Fibroblast of skin of right biceps (primary cell): ENCODE results near the gene MAGI1.
A peak's percentile ranks its signal among the peaks of the same experiment; 100 is the strongest.
"Not testable (repeated sequence)": the region's sequence is repeated elsewhere in the genome, so short reads cannot be mapped to it uniquely, and the experiment has no call there.

ENCODE experiments used
- DNase-seq: peaks from one replicate; pipeline ENCODE4 v3.0.0-alpha.2; 2013

The MAGI1 gene

DNA sequence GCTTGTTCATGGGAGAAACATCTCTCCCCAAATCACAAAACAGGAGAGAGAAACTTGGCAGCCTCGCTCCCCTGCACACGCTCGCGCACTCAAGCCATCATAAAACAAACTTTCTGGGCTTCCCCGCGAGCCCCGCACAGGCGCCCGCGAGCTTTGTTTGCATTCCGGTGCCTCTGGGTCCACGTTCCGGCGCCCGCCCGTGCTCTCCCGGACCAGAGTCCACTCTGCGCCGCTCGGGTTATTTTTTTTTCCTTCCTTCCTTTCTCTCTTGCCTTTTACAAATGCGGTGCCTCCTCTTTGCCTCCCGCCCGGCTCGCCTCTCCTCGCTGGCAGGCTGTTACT is 363 bp downstream of the MAGI1 start:
- no peak for DNase-seq

DNA sequence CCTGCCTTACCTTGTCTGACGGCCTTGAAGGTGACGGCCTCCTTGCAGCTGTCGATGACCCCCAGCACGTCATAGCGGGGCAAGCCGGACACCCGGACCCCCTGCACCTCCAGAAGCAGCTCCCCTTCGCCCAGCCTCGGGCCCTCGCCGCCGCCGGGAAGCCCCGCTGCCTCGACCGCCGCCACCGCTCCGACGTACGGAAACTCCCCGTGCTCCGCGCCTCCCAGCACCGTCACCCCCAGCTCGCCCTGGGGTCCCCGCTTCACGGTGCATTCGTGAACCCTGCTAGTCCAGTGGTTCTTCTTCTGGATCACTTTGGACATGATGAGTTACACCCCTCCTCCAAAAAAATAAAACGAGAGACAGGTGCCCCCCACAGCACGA is 740 bp downstream of the MAGI1 start:
- DNase-seq, result no peak

- peak; percentile 75 for DNase-seq
Measured at GRCh38 chr3:66037330-66037985, 1.3 kb downstream of the MAGI1 start.

- peak; percentile 56 for DNase-seq
Measured at GRCh38 chr3:66036586-66037148, 2.1 kb downstream of the MAGI1 start.

GRCh38 chr3:66035763-66036477 is 2.8 kb downstream of the MAGI1 start:
- peak; percentile 51 for DNase-seq

GRCh38 chr3:66033241-66034138 is 5.2 kb downstream of the MAGI1 start:
- no peak for DNase-seq

GRCh38 chr3:66031102-66031698 is 7.5 kb downstream of the MAGI1 start:
- no peak for DNase-seq

DNA sequence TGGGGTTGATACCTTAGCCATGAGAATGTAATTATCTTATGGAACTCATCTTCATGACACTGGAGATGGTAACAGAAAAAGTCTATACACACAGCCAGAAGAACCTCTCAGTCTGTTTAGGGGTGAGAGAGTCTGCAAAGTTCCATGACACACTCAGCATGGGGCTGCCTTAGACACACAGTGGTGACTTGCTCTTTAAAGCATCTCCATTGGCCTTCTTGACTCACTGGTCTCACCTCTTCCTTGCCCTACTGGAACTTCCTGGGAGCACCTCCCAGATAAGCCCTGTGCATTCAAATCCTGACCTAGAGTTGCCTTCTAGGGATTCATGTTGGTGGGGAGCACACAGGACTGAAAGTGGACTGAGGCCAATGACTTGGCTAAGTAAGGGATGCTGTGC is 9.3 kb downstream of the MAGI1 start:
- DNase-seq, result peak; percentile 33

DNA sequence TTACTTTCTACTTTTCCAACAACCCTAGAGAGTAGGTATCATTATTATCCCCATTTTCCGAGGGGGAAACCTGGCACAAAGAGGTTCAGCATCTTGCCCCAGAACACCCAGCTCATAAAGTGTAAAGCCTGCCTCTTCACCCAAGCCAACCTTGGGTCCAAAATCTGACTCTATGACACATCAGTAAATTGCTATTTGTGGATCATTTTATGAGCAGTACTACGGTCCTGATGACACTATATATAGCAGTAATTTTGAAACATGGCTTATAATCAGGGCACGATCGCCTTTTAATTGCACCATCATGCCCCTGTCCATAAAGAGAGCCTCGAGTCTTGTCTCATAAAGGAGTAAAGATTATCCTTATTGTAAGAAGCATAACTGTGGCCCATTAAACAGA is 9.7 kb downstream of the MAGI1 start:
- DNase-seq, result no peak

- no peak for DNase-seq
Measured at GRCh38 chr3:66028457-66028856, 10.3 kb downstream of the MAGI1 start.

GRCh38 chr3:66027099-66027498 is 11.6 kb downstream of the MAGI1 start:
- DNase-seq, result not testable (repeated sequence)

GRCh38 chr3:66023738-66024385 is 14.9 kb downstream of the MAGI1 start:
- peak; percentile 18 for DNase-seq

- DNase-seq, result no peak
Measured at GRCh38 chr3:66023229-66023628, 15.5 kb downstream of the MAGI1 start.

GRCh38 chr3:66021731-66022131 is 17.0 kb downstream of the MAGI1 start:
- DNase-seq, result no peak

DNA sequence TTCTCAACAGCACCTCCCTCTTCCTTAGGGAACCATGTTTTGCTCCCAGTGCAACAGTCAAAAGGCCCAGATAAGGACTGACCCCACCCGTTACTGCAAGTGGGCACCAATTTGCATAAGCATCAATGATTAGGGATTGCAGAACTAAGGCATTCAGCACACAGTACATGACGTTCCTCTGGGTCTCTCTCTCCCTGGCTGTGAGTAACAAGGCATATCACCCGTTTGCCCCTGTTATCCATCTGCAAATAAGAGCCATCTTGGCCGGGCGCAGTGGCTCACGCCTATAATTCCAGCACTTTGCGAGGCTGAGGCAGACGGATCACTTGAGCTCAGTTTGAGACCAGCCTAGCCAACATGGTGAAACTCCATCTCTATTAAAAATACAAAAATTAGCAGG is 18.8 kb downstream of the MAGI1 start:
- no peak for DNase-seq

- DNase-seq, result no peak
Measured at GRCh38 chr3:66018057-66019033, 20.4 kb downstream of the MAGI1 start.

GRCh38 chr3:66017591-66017990 is 21.1 kb downstream of the MAGI1 start:
- no peak for DNase-seq

GRCh38 chr3:66017084-66017483 is 21.6 kb downstream of the MAGI1 start:
- no peak for DNase-seq

- no peak for DNase-seq
Measured at GRCh38 chr3:66015841-66016240, 22.9 kb downstream of the MAGI1 start.

DNA sequence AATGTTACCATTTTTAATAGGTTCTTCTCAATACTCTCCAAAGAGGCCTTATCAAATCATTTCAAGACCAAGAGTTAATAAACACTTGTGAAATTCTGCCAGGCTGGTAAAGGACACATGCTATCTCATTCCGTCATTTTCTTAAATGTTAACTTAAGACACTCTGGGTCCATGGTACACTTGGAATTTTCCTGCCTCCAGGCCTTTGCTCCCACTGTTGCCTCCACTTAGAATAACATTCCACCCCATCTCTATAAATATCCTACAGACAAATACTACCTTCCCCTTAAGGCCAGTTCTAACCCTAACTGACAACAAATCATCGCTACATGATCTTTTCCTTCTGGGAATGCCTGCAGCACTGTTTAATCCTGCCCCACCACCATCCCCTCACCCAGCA is 24.1 kb downstream of the MAGI1 start:
- no peak for DNase-seq

DNA sequence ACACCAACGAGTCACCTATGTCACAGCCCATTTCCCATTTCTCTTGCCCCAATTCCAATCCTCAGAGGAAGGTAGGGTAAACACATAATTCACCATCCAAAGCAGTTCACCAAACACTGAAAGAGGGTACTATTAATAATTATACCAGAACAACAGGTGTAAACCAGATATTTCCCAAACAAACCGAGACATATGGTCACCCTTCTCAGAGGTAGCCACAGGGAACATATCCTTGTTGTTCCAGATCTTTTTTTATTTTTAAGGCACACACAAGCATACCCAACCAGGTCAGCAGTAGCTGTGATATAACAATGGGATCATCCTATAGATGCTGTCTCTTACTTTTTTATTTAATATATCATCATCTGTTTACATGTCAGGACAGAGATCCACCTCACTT is 24.7 kb downstream of the MAGI1 start:
- no peak for DNase-seq
